Measurements from ENCODE around the gene DES.
A peak's percentile ranks its signal among the peaks of the same experiment; 100 is the strongest.
"Not testable (repeated sequence)": the region's sequence is repeated elsewhere in the genome, so short reads cannot be mapped to it uniquely, and the experiment has no call there.

DES gene
- total RNA-seq: 0 to 0.48 reads per million in 2 experiments

GRCh38 chr2:219418155-219419011 is at the start of gene DES:
Gene DES (plus strand): TSS chr2:219418377. CDS start chr2:219418463, 86 bp downstream.
- DNase-seq (ENCODE audit: low read depth): no peak

- DNase-seq (ENCODE audit: low read depth): no peak
These were observed 49.4 kb upstream of the DES start for GRCh38 chr2:219368690-219369191.

GRCh38 chr2:219369447-219369861 is 48.7 kb upstream of the DES start:
- DNase-seq (ENCODE audit: low read depth): no peak

- no peak for DNase-seq (ENCODE audit: low read depth)
These were observed 39.9 kb upstream of the DES start for GRCh38 chr2:219378163-219378851.

- DNase-seq (ENCODE audit: low read depth): no peak
These were observed 37.3 kb upstream of the DES start for GRCh38 chr2:219380926-219381325.

GRCh38 chr2:219381448-219381847 is 36.7 kb upstream of the DES start:
- DNase-seq (ENCODE audit: low read depth): no peak

- no peak for DNase-seq (ENCODE audit: low read depth)
These were observed 34.0 kb upstream of the DES start for GRCh38 chr2:219384083-219384713.

- no peak for DNase-seq (ENCODE audit: low read depth)
These were observed 33.3 kb upstream of the DES start for GRCh38 chr2:219384859-219385258.

- DNase-seq (ENCODE audit: low read depth): no peak
These were observed 32.1 kb upstream of the DES start for GRCh38 chr2:219385958-219386520.

- no peak for DNase-seq (ENCODE audit: low read depth)
These were observed 31.5 kb upstream of the DES start for GRCh38 chr2:219386532-219387280.

GRCh38 chr2:219387306-219388120 is 30.7 kb upstream of the DES start, which contains the start of gene DNPEP:
Gene DNPEP (minus strand): TSS chr2:219387912. CDS start chr2:219387794, 118 bp downstream.
- peak; percentile 93 for DNase-seq (ENCODE audit: low read depth)

- peak; percentile 99 for DNase-seq (ENCODE audit: low read depth)
These were observed 29.9 kb upstream of the DES start for GRCh38 chr2:219388121-219388906.

- DNase-seq (ENCODE audit: low read depth): no peak
These were observed 29.3 kb upstream of the DES start for GRCh38 chr2:219388907-219389156.

- no peak for DNase-seq (ENCODE audit: low read depth)
These were observed 25.4 kb upstream of the DES start for GRCh38 chr2:219392754-219393153.

GRCh38 chr2:219395056-219395455 is 23.1 kb upstream of the DES start:
- DNase-seq (ENCODE audit: low read depth): not testable (repeated sequence)

GRCh38 chr2:219395609-219396008 is 22.6 kb upstream of the DES start:
- no peak for DNase-seq (ENCODE audit: low read depth)

- no peak for DNase-seq (ENCODE audit: low read depth)
These were observed 21.2 kb upstream of the DES start for GRCh38 chr2:219396863-219397457.

GRCh38 chr2:219398721-219399363 is 19.3 kb upstream of the DES start:
- DNase-seq (ENCODE audit: low read depth): no peak
